GM12878 (cell line): ENCODE results near the gene CALD1. TPM values are rescaled to one million over a fixed set of nuclear protein-coding genes. Genes with fewer than 3 reads are reported as not detected.

Source experiments
- ATAC-seq: fragments of 200-7000 bp; cut with Tn5 transposase; 3 replicates; pipeline ENCODE4 v1.9.1; 2020; ENCODE audit warnings: mild to moderate bottlenecking, moderate library complexity
- BruUV-seq: library from RNA; stranded (reverse); fragments of 400-500 nt; replicated peaks from 2 replicates; lab custom pipeline; 2021; lab: Mats Ljungman, UMichigan
- CTCF ChIA-PET: fragments of 300-600 bp; sonication (Branson Sonifier 250); formaldehyde crosslinking; extraction: SDS; loops from one replicate; lab custom pipeline; 2021; ENCODE audit warnings: inconsistent platforms; lab: Yijun Ruan, JAX
- POLR2A ChIA-PET: fragments of 350-600 bp; formaldehyde crosslinking; extraction: SDS; loops from one replicate; lab custom pipeline; 2021; ENCODE audit warnings: inconsistent platforms; lab: Charles Lee
- RAD21 ChIA-PET: fragments of 300-600 bp; sonication (Branson Sonifier 250); formaldehyde crosslinking; loops from one replicate; lab custom pipeline; 2023; ENCODE audit warnings: antibody characterized with exemption; ENCODE audit not compliant: unreplicated experiment; lab: Charles Lee
- SMC1A ChIA-PET: fragments of 300-600 bp; sonication (Branson Sonifier 250); formaldehyde crosslinking; loops from one replicate; lab custom pipeline; 2023; ENCODE audit not compliant: unreplicated experiment, uncharacterized antibody; lab: Charles Lee
- DNase-seq: peaks from one replicate; pipeline ENCODE4 v3.0.0-alpha.2; 2011; ENCODE audit warnings: low read depth, low spot score
- FAIRE-seq: peaks from 3 replicates; lab custom pipeline; 2011; peaks lifted over from hg19 to GRCh38; lab: Jason Lieb, UNC
- H2AFZ ChIP-seq: 2 replicates; pipeline ENCODE4 v1.6.0; 2011; ENCODE audit warnings: low read depth, low read length, control low read depth; ENCODE audit not compliant: control insufficient read depth
- H3K27ac ChIP-seq: 2 replicates; pipeline ENCODE4 v1.5.1; 2011; ENCODE audit warnings: control low read depth; ENCODE audit not compliant: control insufficient read depth, insufficient read depth
- H3K27me3 ChIP-seq, 2 experiments: replicated peaks in 1 of 2; 2 replicates each; pipeline versions ENCODE4 v1.6.0 to v1.6.1; 2011; ENCODE audit warnings: low read length in 1 of 2; ENCODE audit not compliant: control insufficient read depth in 2 of 2, insufficient read depth in 2 of 2
- H3K36me3 ChIP-seq, 2 experiments: 2 replicates each; pipeline ENCODE4 v1.5.1; 2011; ENCODE audit warnings: low read length in 1 of 2; ENCODE audit not compliant: control insufficient read depth in 2 of 2, insufficient read depth in 2 of 2
- H3K4me1 ChIP-seq: 2 replicates; pipeline ENCODE4 v1.6.1; 2011; ENCODE audit warnings: mild to moderate bottlenecking, low read length, moderate library complexity, mixed read lengths; ENCODE audit not compliant: control insufficient read depth, insufficient read depth
- H3K4me2 ChIP-seq: 2 replicates; pipeline ENCODE4 v1.6.0; 2011; ENCODE audit warnings: control low read depth; ENCODE audit not compliant: control insufficient read depth, insufficient read depth
- H3K4me3 ChIP-seq: fragments of 200-600 bp; sonication (generic); 2 replicates; pipeline ENCODE4 v1.5.1; 2016
- H3K79me2 ChIP-seq: 2 replicates; pipeline ENCODE4 v1.6.0; 2011; ENCODE audit warnings: low read length; ENCODE audit not compliant: control insufficient read depth, insufficient read depth
- H3K9ac ChIP-seq: 2 replicates; pipeline ENCODE4 v1.8.0; 2011; ENCODE audit warnings: low read length, control low read depth, mixed read lengths; ENCODE audit not compliant: control insufficient read depth, insufficient read depth
- H3K9me3 ChIP-seq: replicated peaks from 3 replicates; pipeline ENCODE4 v1.5.1; 2011; ENCODE audit warnings: mild to moderate bottlenecking, low read length; ENCODE audit not compliant: control insufficient read depth, insufficient read depth
- H4K20me1 ChIP-seq: 2 replicates; pipeline ENCODE4 v1.6.0; 2011; ENCODE audit not compliant: control insufficient read depth, insufficient read depth
- KDM1A ChIP-seq: fragments of 200-600 bp; sonication (generic); IDR thresholded peaks from 2 replicates; pipeline ENCODE4 v1.6.1; 2016; ENCODE audit warnings: borderline replicate concordance
- MTA2 ChIP-seq: fragments of 450-650 bp; IDR thresholded peaks from 2 replicates; pipeline ENCODE4 v1.6.1; 2016; ENCODE audit warnings: low read depth, mild to moderate bottlenecking, moderate library complexity
- PML ChIP-seq: IDR thresholded peaks from 2 replicates; pipeline ENCODE4 v1.6.1; 2012; ENCODE audit warnings: low read length, inconsistent platforms
- RFX5 ChIP-seq: IDR thresholded peaks from 2 replicates; pipeline ENCODE4 v1.6.1; 2011; ENCODE audit warnings: low read depth, low read length, improper control_type of control experiment
- SMARCA5 ChIP-seq: fragments of 450-650 bp; IDR thresholded peaks from 2 replicates; pipeline ENCODE4 v1.6.1; 2017; ENCODE audit warnings: mild to moderate bottlenecking
- YBX1 ChIP-seq: fragments of 450-650 bp; IDR thresholded peaks from 2 replicates; pipeline ENCODE4 v1.6.1; 2016; ENCODE audit warnings: antibody characterized with exemption
- ZBED1 ChIP-seq: IDR thresholded peaks from 2 replicates; pipeline ENCODE4 v1.6.1; 2016; ENCODE audit warnings: borderline replicate concordance
- WGBS: methylation state at CpG from one replicate; pipeline ENCODE4 v1.1.6; 2016; ENCODE audit warnings: low lambda C conversion rate; ENCODE audit not compliant: insufficient replicate concordance, insufficient coverage; ENCODE audit errors: missing lambda C conversion rate; 5-methylcytosine and 5-hydroxymethylcytosine counted together
- in situ Hi-C: fragments of 300-500 bp; cut with MboI; formaldehyde crosslinking; loops from 9 replicates; pipeline ENCODE4 v1.14.3; 2018; ENCODE audit warnings: mixed read lengths
- intact Hi-C: fragments of 100-400 bp; cut with micrococcal nuclease; formaldehyde crosslinking; loops from one replicate; pipeline ENCODE4 v1.14.2; 2022; ENCODE audit not compliant: unreplicated experiment
- polyA plus RNA-seq, 11 experiments: library from polyadenylated mRNA; depleted of rRNA in 4 of 11; unstranded in 6 of 11; stranded (reverse) in 5 of 11; fragments of >200 nt; fragmentation: Nextera tagmentation in 4 of 11; fragmentation: Illumina TruSeq in 1 of 11; extraction: Ambion mirVana in 4 of 11; extraction: Trizol in 1 of 11; gene quantifications; 1 replicate in 1 of 11; 2 replicates in 10 of 11; pipeline versions ENCODE4 v1.2.1 to v1.2.3, GENCODE V29; 2011 to 2016; ENCODE audit warnings: inconsistent platforms in 2 of 11, missing spikeins in 2 of 11, low read depth in 1 of 11
- total RNA-seq, 4 experiments: library from RNA; depleted of rRNA in 3 of 4; stranded (reverse); fragments of >200 nt in 3 of 4; fragmentation: Illumina TruSeq in 1 of 4; extraction: Trizol in 1 of 4; gene quantifications; 2 replicates each; pipeline versions ENCODE4 v1.2.1 to v1.2.3, GENCODE V29; 2013 to 2021

The CALD1 gene
- total and polyA plus RNA-seq, 10 of the 15 experiments (the other 5 are each of a cell fraction or from before 2014, with no cell fraction given): 0.03 to 1.3 (median 0.22) TPM

DNA sequence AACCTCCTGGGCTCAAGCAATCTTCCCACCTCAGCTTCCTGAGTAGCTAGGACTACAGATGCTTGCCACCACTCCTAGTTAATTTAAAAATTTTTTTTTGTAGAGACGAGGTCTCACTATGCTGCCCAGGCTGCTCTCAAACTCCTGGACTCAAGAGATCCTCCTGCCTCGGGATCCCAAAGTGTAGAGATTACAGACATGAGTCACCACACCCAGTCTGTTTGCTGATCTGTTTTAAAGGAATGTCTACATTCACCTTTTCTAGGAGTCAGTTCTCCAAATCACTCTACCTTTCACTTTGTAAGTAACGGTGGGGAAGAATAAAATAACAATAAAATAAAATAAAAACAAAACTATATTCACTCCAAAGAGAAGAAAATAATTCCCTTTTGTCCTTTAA lies 120.3 kb downstream of the CALD1 start:
- H3K27me3 ChIP-seq: no peaks in the 10 kb centered on the region
- no peaks in the 10 kb centered on the region for H3K36me3 ChIP-seq
- H2AFZ ChIP-seq: no peak overlapping the region; the same call in 1 of the 2 replicates
- intact Hi-C loops (no loop called here), in situ Hi-C loops (no loop called here)
- no peaks in the 10 kb centered on the region for H3K79me2 ChIP-seq
- POLR2A ChIA-PET: interaction anchor here (1.3 to 2.3 kb wide), 5 partner anchors 8 to 33 kb away, joined by 3 to 20 read pairs (median 5); no protein-coding TSS in a partner anchor
- no peak; the same call in none of the 3 replicates for ATAC-seq
- peaks cover 12% of the 10 kb centered on the region for H3K9me3 ChIP-seq
- peaks cover 20% of the 10 kb centered on the region for H3K4me1 ChIP-seq
- SMC1A ChIA-PET: interaction anchor here (0.8 to 4.7 kb wide), 16 partner anchors 9 to 266 kb away, joined by 3 to 33 read pairs (median 5); partner anchors contain the start of genes AGBL3 and TMEM140
- CTCF ChIA-PET: interaction anchor here (0.7 to 2.5 kb wide), 8 partner anchors 9 to 270 kb away, joined by 3 to 15 read pairs (median 5); no protein-coding TSS in a partner anchor
- H4K20me1 ChIP-seq: no peaks in the 10 kb centered on the region
- no peak for FAIRE-seq
- no peak overlapping the region for H3K9ac ChIP-seq
- TF ChIP-seq KDM1A: no peak
- no peak for TF ChIP-seq SMARCA5
- no peak for TF ChIP-seq RFX5
- no peak for TF ChIP-seq PML
- TF ChIP-seq YBX1: no peak
- no peak for TF ChIP-seq ZBED1
- TF ChIP-seq MTA2: no peak
- DNase-seq: no peak
- 75% methylated on average over 3 of the region's 3 CpGs for whole genome bisulfite sequencing
- H3K27ac ChIP-seq: peak overlapping the region; percentile 37
- peak overlapping the region; percentile 91 for H3K4me2 ChIP-seq
- H3K4me3 ChIP-seq: peak overlapping the region; percentile 51
- BruUV-seq: no TSS peak
- RAD21 ChIA-PET: interaction anchor here (0.5 to 5.2 kb wide), 17 partner anchors 9 to 351 kb away, joined by 3 to 42 read pairs (median 4); partner anchors contain the start of gene AGBL3
